ENCODE results near the gene SENP5. TPM values are rescaled to one million over a fixed set of nuclear protein-coding genes. Genes with fewer than 3 reads are reported as not detected.

SENP5 gene
- total RNA-seq, 1 donor from 2014 or later, result 46.1 TPM

DNA sequence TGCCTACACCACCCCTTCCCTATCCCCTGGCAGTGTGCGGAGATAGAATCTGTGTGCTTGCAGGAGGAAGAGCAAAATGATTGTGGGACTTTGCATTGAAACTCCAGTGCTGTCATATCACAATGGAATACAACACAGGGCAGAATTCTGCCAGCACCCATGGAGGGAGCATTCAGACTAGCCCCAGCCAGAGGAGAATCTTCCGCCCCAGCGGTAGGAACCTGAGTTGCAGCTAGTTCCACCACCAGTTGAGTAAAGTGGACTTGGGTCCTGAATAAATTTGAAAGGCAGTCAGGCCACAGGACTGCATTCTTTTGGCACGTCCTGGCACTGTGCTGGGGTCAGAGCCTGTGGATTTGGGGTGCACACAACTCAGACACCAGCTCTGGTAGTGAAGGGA is 47.1 kb downstream of the SENP5 start:
- TF ChIP-seq EZH2 (IDR thresholded peaks at IDR 0.05), result no peak
- no peaks in the 10 kb centered on the region for H3K9me3 Mint-ChIP-seq
- H3K9ac ChIP-seq, result no peak overlapping the region

DNA sequence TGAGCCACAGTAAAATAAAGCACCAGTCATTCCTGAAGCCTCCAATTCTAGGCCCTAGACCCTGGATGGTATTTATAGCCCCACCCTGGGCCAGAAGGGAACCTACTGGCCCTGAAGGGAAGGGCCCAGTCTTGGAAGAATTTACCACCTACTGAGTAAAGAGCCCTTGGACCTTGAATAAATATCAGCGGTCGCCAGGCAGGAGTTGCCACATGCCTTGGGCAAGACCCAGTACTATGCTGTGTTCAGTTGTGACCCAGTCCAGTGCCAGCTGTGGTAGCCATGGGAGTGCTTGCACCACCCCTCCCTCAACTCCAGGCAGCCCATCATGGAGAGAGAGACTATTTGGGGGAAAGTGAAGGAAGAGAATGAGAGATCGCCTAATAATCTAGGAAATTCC is 47.7 kb downstream of the SENP5 start:
- no peaks in the 10 kb centered on the region for H3K27me3 ChIP-seq
- H3K79me2 ChIP-seq (ENCODE audit: low read depth), result no peaks in the 10 kb centered on the region
- no peak overlapping the region for H3K4me2 ChIP-seq
- no peaks in the 10 kb centered on the region for H3K4me1 ChIP-seq
- Mint-ChIP-seq H3K27ac (no peak overlapping the region), H3K4me3 (no peak overlapping the region), H3K27me3 (ENCODE audit: insufficient read depth, low read depth) (peaks cover 2% of the 10 kb centered on the region), H3K4me1 (no peaks in the 10 kb centered on the region), H3K9me3 (no peaks in the 10 kb centered on the region), H3K36me3 (peaks cover 27% of the 10 kb centered on the region)
- no peak overlapping the region for H3K27ac ChIP-seq
- no peak overlapping the region for H2AFZ ChIP-seq (replicated peaks)
- DNase-seq (ENCODE audit: low spot score), result no peak
- H3K4me3 ChIP-seq, result no peak overlapping the region
- TF ChIP-seq EZH2phosphoT487 (IDR thresholded peaks at IDR 0.05) (no peak), EZH2 (IDR thresholded peaks at IDR 0.05) (no peak)
- TF ChIP-seq, protein P1, sequence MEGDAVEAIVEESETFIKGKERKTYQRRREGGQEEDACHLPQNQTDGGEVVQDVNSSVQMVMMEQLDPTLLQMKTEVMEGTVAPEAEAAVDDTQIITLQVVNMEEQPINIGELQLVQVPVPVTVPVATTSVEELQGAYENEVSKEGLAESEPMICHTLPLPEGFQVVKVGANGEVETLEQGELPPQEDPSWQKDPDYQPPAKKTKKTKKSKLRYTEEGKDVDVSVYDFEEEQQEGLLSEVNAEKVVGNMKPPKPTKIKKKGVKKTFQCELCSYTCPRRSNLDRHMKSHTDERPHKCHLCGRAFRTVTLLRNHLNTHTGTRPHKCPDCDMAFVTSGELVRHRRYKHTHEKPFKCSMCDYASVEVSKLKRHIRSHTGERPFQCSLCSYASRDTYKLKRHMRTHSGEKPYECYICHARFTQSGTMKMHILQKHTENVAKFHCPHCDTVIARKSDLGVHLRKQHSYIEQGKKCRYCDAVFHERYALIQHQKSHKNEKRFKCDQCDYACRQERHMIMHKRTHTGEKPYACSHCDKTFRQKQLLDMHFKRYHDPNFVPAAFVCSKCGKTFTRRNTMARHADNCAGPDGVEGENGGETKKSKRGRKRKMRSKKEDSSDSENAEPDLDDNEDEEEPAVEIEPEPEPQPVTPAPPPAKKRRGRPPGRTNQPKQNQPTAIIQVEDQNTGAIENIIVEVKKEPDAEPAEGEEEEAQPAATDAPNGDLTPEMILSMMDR (IDR thresholded peaks at IDR 0.05), result no peak
- no peaks in the 10 kb centered on the region for H4K20me1 ChIP-seq (ENCODE audit: low read depth)
- H3K9me3 ChIP-seq (ENCODE audit: low read depth), result no peaks in the 10 kb centered on the region
- H3F3A ChIP-seq (ENCODE audit: low read depth), result peaks cover 2% of the 10 kb centered on the region
- H3K36me3 ChIP-seq, result no peaks in the 10 kb centered on the region
- no peak overlapping the region for H3K9ac ChIP-seq

More for the DNA sequence above, 47.1 kb downstream of the SENP5 start:
- H4K20me1 ChIP-seq (ENCODE audit: low read depth), result no peaks in the 10 kb centered on the region
- H2AFZ ChIP-seq (replicated peaks), result no peak overlapping the region
- H3K4me3 ChIP-seq, result no peak overlapping the region
- H3K4me3 Mint-ChIP-seq, result no peak overlapping the region
- H3F3A ChIP-seq (ENCODE audit: low read depth), result peaks cover 2% of the 10 kb centered on the region
- H3K4me2 ChIP-seq, result no peak overlapping the region
- no peaks in the 10 kb centered on the region for H3K9me3 ChIP-seq (ENCODE audit: low read depth)
- no peak for DNase-seq (ENCODE audit: low spot score)
- no peak overlapping the region for H3K27ac Mint-ChIP-seq
- H3K27me3 Mint-ChIP-seq (ENCODE audit: insufficient read depth, low read depth), result peaks cover 2% of the 10 kb centered on the region
- H3K27me3 ChIP-seq, result no peaks in the 10 kb centered on the region
- no peaks in the 10 kb centered on the region for H3K36me3 ChIP-seq
- peaks cover 30% of the 10 kb centered on the region for H3K36me3 Mint-ChIP-seq
- no peaks in the 10 kb centered on the region for H3K4me1 Mint-ChIP-seq
- no peak overlapping the region for H3K27ac ChIP-seq
- no peaks in the 10 kb centered on the region for H3K79me2 ChIP-seq (ENCODE audit: low read depth)
- H3K4me1 ChIP-seq, result no peaks in the 10 kb centered on the region

DNA sequence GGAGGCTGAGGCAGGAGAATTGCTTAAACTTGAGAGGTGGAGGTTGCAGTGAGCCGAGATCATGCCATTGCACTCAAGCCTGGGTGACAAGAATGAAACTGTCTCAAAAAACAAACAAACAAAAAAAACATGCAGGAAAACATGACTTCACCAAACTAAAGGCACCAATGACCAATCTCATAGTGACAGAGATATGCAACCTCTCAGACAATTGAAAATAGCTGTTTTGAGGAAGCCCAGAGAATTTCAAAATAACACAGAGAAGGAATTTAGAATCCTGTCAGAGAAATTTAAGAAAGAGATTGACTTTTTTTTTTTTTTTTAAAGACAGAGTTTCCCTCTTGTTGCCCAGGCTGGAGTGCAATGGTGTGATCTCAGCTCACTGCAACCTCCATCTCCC is 48.5 kb downstream of the SENP5 start:
- no peak overlapping the region for H3K4me3 ChIP-seq
- Mint-ChIP-seq H3K36me3 (peaks cover 27% of the 10 kb centered on the region), H3K27ac (no peak overlapping the region), H3K9me3 (no peaks in the 10 kb centered on the region), H3K4me1 (no peaks in the 10 kb centered on the region), H3K27me3 (ENCODE audit: insufficient read depth, low read depth) (peaks cover 2% of the 10 kb centered on the region), H3K4me3 (no peak overlapping the region)
- no peak overlapping the region for H3K9ac ChIP-seq
- peaks cover 2% of the 10 kb centered on the region for H3F3A ChIP-seq (ENCODE audit: low read depth)
- H3K36me3 ChIP-seq, result no peaks in the 10 kb centered on the region
- no peaks in the 10 kb centered on the region for H3K27me3 ChIP-seq
- H3K79me2 ChIP-seq (ENCODE audit: low read depth), result no peaks in the 10 kb centered on the region
- TF ChIP-seq EZH2phosphoT487 (IDR thresholded peaks at IDR 0.05) (no peak), EZH2 (IDR thresholded peaks at IDR 0.05) (no peak)
- TF ChIP-seq, protein P1 (IDR thresholded peaks at IDR 0.05), result no peak
- no peak overlapping the region for H3K4me2 ChIP-seq
- H3K27ac ChIP-seq, result no peak overlapping the region
- H3K4me1 ChIP-seq, result no peaks in the 10 kb centered on the region
- H3K9me3 ChIP-seq (ENCODE audit: low read depth), result no peaks in the 10 kb centered on the region
- H2AFZ ChIP-seq (replicated peaks), result no peak overlapping the region
- no peak for DNase-seq (ENCODE audit: low spot score)
- H4K20me1 ChIP-seq (ENCODE audit: low read depth), result no peaks in the 10 kb centered on the region

DNA sequence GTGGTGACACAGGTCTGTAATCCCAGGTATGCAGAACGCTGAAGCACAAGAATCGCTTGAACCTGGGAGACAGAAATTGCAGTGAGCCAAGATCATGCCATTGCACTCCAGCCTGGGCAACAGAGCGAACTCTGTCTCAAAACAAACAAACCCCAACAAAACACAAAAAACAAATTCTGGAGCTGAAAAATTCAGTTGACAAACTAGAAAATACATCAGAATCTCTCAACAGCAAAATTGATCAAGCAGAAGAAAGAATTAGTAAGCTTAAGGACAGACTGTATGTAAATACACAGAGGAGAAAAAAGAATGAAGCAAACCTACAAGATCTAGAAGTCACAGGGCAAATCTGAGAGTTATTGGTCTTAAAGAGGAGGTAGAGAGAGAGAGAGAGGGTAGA is 49.3 kb downstream of the SENP5 start:
- no peak for DNase-seq (ENCODE audit: low spot score)
- no peak overlapping the region for H3K9ac ChIP-seq
- peaks cover 2% of the 10 kb centered on the region for H3F3A ChIP-seq (ENCODE audit: low read depth)
- Mint-ChIP-seq H3K27me3 (ENCODE audit: insufficient read depth, low read depth) (peaks cover 2% of the 10 kb centered on the region), H3K4me1 (no peaks in the 10 kb centered on the region), H3K27ac (no peak overlapping the region), H3K4me3 (no peak overlapping the region), H3K36me3 (peaks cover 28% of the 10 kb centered on the region), H3K9me3 (no peaks in the 10 kb centered on the region)
- no peak overlapping the region for H2AFZ ChIP-seq (replicated peaks)
- H3K4me1 ChIP-seq, result no peaks in the 10 kb centered on the region
- no peaks in the 10 kb centered on the region for H3K9me3 ChIP-seq (ENCODE audit: low read depth)
- no peak overlapping the region for H3K4me3 ChIP-seq
- H3K36me3 ChIP-seq, result no peaks in the 10 kb centered on the region
- no peak overlapping the region for H3K27ac ChIP-seq
- no peaks in the 10 kb centered on the region for H4K20me1 ChIP-seq (ENCODE audit: low read depth)
- H3K4me2 ChIP-seq, result no peak overlapping the region
- no peaks in the 10 kb centered on the region for H3K27me3 ChIP-seq
- TF ChIP-seq EZH2phosphoT487 (IDR thresholded peaks at IDR 0.05), result no peak
- TF ChIP-seq, protein P1 (IDR thresholded peaks at IDR 0.05), result no peak
- no peaks in the 10 kb centered on the region for H3K79me2 ChIP-seq (ENCODE audit: low read depth)
